Bronchial epithelial cell (primary cell): ENCODE data around the gene PLCXD3. TPM values are rescaled to one million over a fixed set of nuclear protein-coding genes. Genes with fewer than 3 reads are reported as not detected.

Experiments used
- DNase-seq: peaks from one replicate; pipeline ENCODE4 v3.0.0-alpha.2; 2010; ENCODE audit warnings: low read depth
- FAIRE-seq: peaks from 2 replicates; lab custom pipeline; 2011; peaks lifted over from hg19 to GRCh38; lab: Jason Lieb, UNC
- H3K27me3 ChIP-seq: 2 replicates; pipeline ENCODE4 v1.5.1; 2011; ENCODE audit warnings: low read length; ENCODE audit not compliant: control insufficient read depth, insufficient read depth
- H3K36me3 ChIP-seq: 2 replicates; pipeline ENCODE4 v1.5.1; 2011; ENCODE audit warnings: low read length; ENCODE audit not compliant: control insufficient read depth, insufficient read depth
- H3K4me3 ChIP-seq: 2 replicates; pipeline ENCODE4 v1.5.1; 2011; ENCODE audit warnings: mild to moderate bottlenecking, low read depth, low read length, control low read depth
- CTCF ChIP-seq: IDR thresholded peaks from 2 replicates; pipeline ENCODE4 v1.5.1; 2011; ENCODE audit warnings: mild to moderate bottlenecking, moderate library complexity, low read length, control low read depth, inconsistent platforms; ENCODE audit not compliant: insufficient read depth, severe bottlenecking
- total RNA-seq: library from RNA; depleted of rRNA; stranded (reverse); fragments of >200 nt; gene quantifications from 2 replicates; pipeline ENCODE4 v1.2.1, GENCODE V29; 2014

PLCXD3 gene
- total RNA-seq, 1 donor from 2014 or later, result not detected

GRCh38 chr5:41266377-41266776 is 244.0 kb downstream of the PLCXD3 start:
- DNase-seq (no peak), FAIRE-seq (no peak)
- Histone ChIP-seq H3K27me3 (no peaks in the 10 kb centered on the region), H3K36me3 (no peaks in the 10 kb centered on the region), H3K4me3 (no peak overlapping the region)
- TF ChIP-seq CTCF, result no peak

GRCh38 chr5:41264019-41264418 is 246.4 kb downstream of the PLCXD3 start:
- DNase-seq (no peak), FAIRE-seq (no peak)
- no peak overlapping the region for H3K4me3 ChIP-seq
- no peak for TF ChIP-seq CTCF
- no peaks in the 10 kb centered on the region for H3K27me3 ChIP-seq
- no peaks in the 10 kb centered on the region for H3K36me3 ChIP-seq

GRCh38 chr5:41263335-41263734 is 247.1 kb downstream of the PLCXD3 start:
- FAIRE-seq (no peak), DNase-seq (no peak)
- H3K27me3 ChIP-seq, result no peaks in the 10 kb centered on the region
- H3K36me3 ChIP-seq, result no peaks in the 10 kb centered on the region
- H3K4me3 ChIP-seq, result no peak overlapping the region
- TF ChIP-seq CTCF, result no peak
